B cell (primary cell): ENCODE measurements around the gene CENPVL1.
"Not testable (repeated sequence)": the region's sequence is repeated elsewhere in the genome, so short reads cannot be mapped to it uniquely, and the experiment has no call there.

Experiments used
- CTCF ChIP-seq: fragments of 200-600 bp; IDR thresholded peaks from one replicate; pipeline ENCODE4 v1.8.0; 2022; ENCODE audit warnings: antibody characterized with exemption, mild to moderate bottlenecking
- EZH2 ChIP-seq: IDR thresholded peaks from 2 replicates; pipeline ENCODE4 v1.6.1; 2012; ENCODE audit warnings: borderline replicate concordance, low read depth, mild to moderate bottlenecking, moderate library complexity, low read length; ENCODE audit not compliant: insufficient read depth, poor library complexity, severe bottlenecking

DNA sequence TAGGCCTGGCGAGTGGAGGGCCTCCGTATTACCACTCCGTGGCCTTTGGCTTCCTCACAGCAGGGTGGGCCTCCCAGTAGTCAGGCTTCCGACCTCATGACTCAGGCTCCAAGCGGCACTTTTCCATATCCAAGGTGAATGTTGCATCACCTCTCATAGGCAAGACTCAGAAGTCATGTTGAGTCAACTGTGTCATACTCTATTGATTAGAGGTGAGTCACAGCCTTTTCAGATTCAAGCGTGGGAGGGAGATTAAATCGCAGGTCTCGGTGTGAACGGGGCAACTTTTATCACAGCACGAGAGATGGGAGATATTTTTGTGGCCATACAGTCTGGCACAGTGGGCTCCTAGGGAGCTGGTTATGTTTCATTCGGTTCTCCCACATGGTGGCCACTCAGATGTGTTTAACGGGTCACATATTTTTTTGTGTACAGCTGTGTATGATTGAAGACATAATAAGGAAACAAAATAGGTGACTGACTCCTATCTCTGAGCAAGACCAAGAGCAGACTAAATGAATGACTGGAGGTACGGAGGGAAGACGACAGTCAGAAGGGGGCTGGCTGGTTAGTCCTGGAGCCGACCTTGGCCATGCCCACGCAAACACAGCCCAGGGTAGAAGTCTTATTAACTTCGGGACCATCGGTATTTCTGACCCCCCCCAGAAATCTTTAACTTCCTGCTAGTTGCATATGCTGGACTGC is 2.8 kb downstream of the CENPVL1 start:
- TF ChIP-seq CTCF, EZH2: not testable (repeated sequence)
